Fibroblast of lung (primary cell): ENCODE measurements around the gene CREB3L1. TPM values are rescaled to one million over a fixed set of nuclear protein-coding genes. Genes with fewer than 3 reads are reported as not detected.

Source experiments
- DNase-seq, 2 donors: peaks; one replicate each; pipeline versions ENCODE4 v3.0.0 to v3.0.0-alpha.2; 2010; ENCODE audit warnings: low read depth in 2 of 2
- H2AFZ ChIP-seq: 2 replicates; pipeline ENCODE4 v1.5.1; 2012; ENCODE audit warnings: low read length, control low read depth, inconsistent platforms
- H3K27ac ChIP-seq: 2 replicates; pipeline ENCODE4 v1.5.1; 2011; ENCODE audit warnings: low read length, control low read depth; ENCODE audit not compliant: insufficient read depth
- H3K27me3 ChIP-seq: 2 replicates; pipeline ENCODE4 v1.5.1; 2011; ENCODE audit warnings: mild to moderate bottlenecking, low read length; ENCODE audit not compliant: control insufficient read depth, insufficient read depth
- H3K36me3 ChIP-seq: 2 replicates; pipeline ENCODE4 v1.5.1; 2011; ENCODE audit warnings: low read length; ENCODE audit not compliant: control insufficient read depth, insufficient read depth
- H3K4me1 ChIP-seq: 2 replicates; pipeline ENCODE4 v1.5.1; 2011; ENCODE audit warnings: low read length; ENCODE audit not compliant: control insufficient read depth, insufficient read depth; ENCODE audit errors: extremely low read depth
- H3K4me2 ChIP-seq: 2 replicates; pipeline ENCODE4 v1.5.1; 2011; ENCODE audit warnings: low read length, control low read depth; ENCODE audit not compliant: insufficient read depth; ENCODE audit errors: extremely low read depth
- H3K4me3 ChIP-seq, 4 experiments: fragments of 200-600 bp in 1 of 4; sonication (generic) in 1 of 4; replicated peaks in 1 of 4; 2 replicates each; pipeline ENCODE4 v1.5.1; 2011 to 2016; ENCODE audit warnings: low read length in 4 of 4, low read depth in 3 of 4, mild to moderate bottlenecking in 3 of 4, control low read depth in 2 of 4, inconsistent platforms in 1 of 4, mixed read lengths in 1 of 4; ENCODE audit not compliant: insufficient read depth in 1 of 4; ENCODE audit errors: control extremely low read depth in 1 of 4
- H3K79me2 ChIP-seq: 2 replicates; pipeline ENCODE4 v1.5.1; 2012; ENCODE audit warnings: mild to moderate bottlenecking, low read length, inconsistent platforms; ENCODE audit not compliant: control insufficient read depth, insufficient read depth
- H3K9ac ChIP-seq: 2 replicates; pipeline ENCODE4 v1.5.1; 2011; ENCODE audit warnings: mild to moderate bottlenecking, low read length, control low read depth; ENCODE audit not compliant: insufficient read depth
- H3K9me3 ChIP-seq: 2 replicates; pipeline ENCODE4 v1.5.1; 2012; ENCODE audit warnings: low read depth, low read length; ENCODE audit not compliant: control insufficient read depth, insufficient read depth
- H4K20me1 ChIP-seq: 2 replicates; pipeline ENCODE4 v1.5.1; 2011; ENCODE audit warnings: low read length; ENCODE audit not compliant: control insufficient read depth, insufficient read depth; ENCODE audit errors: extremely low read depth
- CTCF ChIP-seq, 2 donors: IDR thresholded peaks in 1 of 2; conservative IDR thresholded peaks in 1 of 2; 1 replicate in 1 of 2; 2 replicates in 1 of 2; pipeline ENCODE4 v1.5.1; 2011 to 2012; ENCODE audit warnings: low read length in 2 of 2, control low read depth in 1 of 2, inconsistent platforms in 1 of 2, low read depth in 1 of 2, mild to moderate bottlenecking in 1 of 2
- EZH2 ChIP-seq: IDR thresholded peaks from 2 replicates; pipeline ENCODE4 v1.5.1; 2012; ENCODE audit warnings: low read length, control low read depth, mild to moderate bottlenecking; ENCODE audit errors: missing control alignments
- polyA plus RNA-seq, 2 donors: library from polyadenylated mRNA; depleted of rRNA in 1 of 2; stranded (reverse) in 1 of 2; unstranded in 1 of 2; fragments of >200 nt; gene quantifications; 2 replicates each; pipeline ENCODE4 v1.2.1, GENCODE V29; 2011 to 2012; ENCODE audit warnings: missing spikeins in 1 of 2
- total RNA-seq: library from RNA; depleted of rRNA; stranded (reverse); fragments of >200 nt; gene quantifications from 2 replicates; pipeline ENCODE4 v1.2.1, GENCODE V29; 2014

Gene CREB3L1
- total and polyA plus RNA-seq, 2 donors (not counting 1 experiment from before 2014, with no cell fraction given) = 18.8 to 28.4 TPM

GRCh38 chr11:46296528-46297448, 19.3 kb downstream of the CREB3L1 start:
- H3K4me1 ChIP-seq = peaks cover 66% of the 10 kb centered on the region
- peak; percentile 96 to 99 for DNase-seq
- H2AFZ ChIP-seq = no peak overlapping the region
- H3K27ac ChIP-seq = peak overlapping the region; percentile 96
- H3K9me3 ChIP-seq = no peaks in the 10 kb centered on the region
- no peaks in the 10 kb centered on the region for H4K20me1 ChIP-seq
- H3K4me2 ChIP-seq = peak overlapping the region; percentile 91
- peak overlapping the region in 1 of 4 experiments; percentile 60 for H3K4me3 ChIP-seq
- peak overlapping the region; percentile 21 for H3K9ac ChIP-seq
- peaks cover 8% of the 10 kb centered on the region for H3K36me3 ChIP-seq
- H3K79me2 ChIP-seq = peaks cover 54% of the 10 kb centered on the region
- TF ChIP-seq EZH2 (no peak), CTCF (conservative IDR thresholded peaks at IDR 0.05 in 1 of 2, IDR thresholded peaks at IDR 0.05 in 1 of 2; ENCODE audit: low read depth in 1 of 2, low read length in 2 of 2) (peak; percentile 55 to 73)
- no peaks in the 10 kb centered on the region for H3K27me3 ChIP-seq

GRCh38 chr11:46298699-46299433, 21.4 kb downstream of the CREB3L1 start:
- peak overlapping the region; percentile 66 for H3K4me2 ChIP-seq
- no peak for TF ChIP-seq CTCF (conservative IDR thresholded peaks at IDR 0.05 in 1 of 2, IDR thresholded peaks at IDR 0.05 in 1 of 2; ENCODE audit: low read depth in 1 of 2, low read length in 2 of 2)
- TF ChIP-seq EZH2 = no peak
- H3K4me1 ChIP-seq = peaks cover 48% of the 10 kb centered on the region
- H3K27ac ChIP-seq = peak overlapping the region; percentile 24
- peak; percentile 86 to 94 for DNase-seq
- peaks cover 40% of the 10 kb centered on the region for H3K79me2 ChIP-seq
- no peaks in the 10 kb centered on the region for H3K9me3 ChIP-seq
- no peak overlapping the region for H2AFZ ChIP-seq
- H4K20me1 ChIP-seq = no peaks in the 10 kb centered on the region
- no peak overlapping the region for H3K9ac ChIP-seq
- no peaks in the 10 kb centered on the region for H3K27me3 ChIP-seq
- peaks cover 14% of the 10 kb centered on the region for H3K36me3 ChIP-seq
- H3K4me3 ChIP-seq = peak overlapping the region in 2 of 4 experiments; percentile 1 to 29

- H3K36me3 ChIP-seq = peaks cover 16% of the 10 kb centered on the region
- DNase-seq = no peak
- H3K27me3 ChIP-seq = no peaks in the 10 kb centered on the region
- TF ChIP-seq EZH2 = no peak
- peak in 1 of 2 donors; percentile 3 for TF ChIP-seq CTCF (conservative IDR thresholded peaks at IDR 0.05 in 1 of 2, IDR thresholded peaks at IDR 0.05 in 1 of 2; ENCODE audit: low read depth in 1 of 2, low read length in 2 of 2)
- peak overlapping the region; percentile 20 for H3K27ac ChIP-seq
- H3K4me3 ChIP-seq = peak overlapping the region in 2 of 4 experiments; percentile 1 to 29
- H2AFZ ChIP-seq = no peak overlapping the region
- peak overlapping the region; percentile 66 for H3K4me2 ChIP-seq
- H3K79me2 ChIP-seq = peaks cover 37% of the 10 kb centered on the region
- H3K4me1 ChIP-seq = peaks cover 42% of the 10 kb centered on the region
- H3K9ac ChIP-seq = no peak overlapping the region
- no peaks in the 10 kb centered on the region for H4K20me1 ChIP-seq
- H3K9me3 ChIP-seq = no peaks in the 10 kb centered on the region
These were observed 22.0 kb downstream of the CREB3L1 start for GRCh38 chr11:46299451-46299961.
